ENCODE results near the gene SUMO3.

- no peak for TF ChIP-seq TCF7L2 (IDR thresholded peaks at IDR 0.05; ENCODE audit: low read depth, low read length)
- no peak for TF ChIP-seq CTCF (IDR thresholded peaks at IDR 0.05)
- no peak for TF ChIP-seq POLR2AphosphoS5 (IDR thresholded peaks at IDR 0.05; ENCODE audit: low read depth, low read length)
- TF ChIP-seq, protein P1, sequence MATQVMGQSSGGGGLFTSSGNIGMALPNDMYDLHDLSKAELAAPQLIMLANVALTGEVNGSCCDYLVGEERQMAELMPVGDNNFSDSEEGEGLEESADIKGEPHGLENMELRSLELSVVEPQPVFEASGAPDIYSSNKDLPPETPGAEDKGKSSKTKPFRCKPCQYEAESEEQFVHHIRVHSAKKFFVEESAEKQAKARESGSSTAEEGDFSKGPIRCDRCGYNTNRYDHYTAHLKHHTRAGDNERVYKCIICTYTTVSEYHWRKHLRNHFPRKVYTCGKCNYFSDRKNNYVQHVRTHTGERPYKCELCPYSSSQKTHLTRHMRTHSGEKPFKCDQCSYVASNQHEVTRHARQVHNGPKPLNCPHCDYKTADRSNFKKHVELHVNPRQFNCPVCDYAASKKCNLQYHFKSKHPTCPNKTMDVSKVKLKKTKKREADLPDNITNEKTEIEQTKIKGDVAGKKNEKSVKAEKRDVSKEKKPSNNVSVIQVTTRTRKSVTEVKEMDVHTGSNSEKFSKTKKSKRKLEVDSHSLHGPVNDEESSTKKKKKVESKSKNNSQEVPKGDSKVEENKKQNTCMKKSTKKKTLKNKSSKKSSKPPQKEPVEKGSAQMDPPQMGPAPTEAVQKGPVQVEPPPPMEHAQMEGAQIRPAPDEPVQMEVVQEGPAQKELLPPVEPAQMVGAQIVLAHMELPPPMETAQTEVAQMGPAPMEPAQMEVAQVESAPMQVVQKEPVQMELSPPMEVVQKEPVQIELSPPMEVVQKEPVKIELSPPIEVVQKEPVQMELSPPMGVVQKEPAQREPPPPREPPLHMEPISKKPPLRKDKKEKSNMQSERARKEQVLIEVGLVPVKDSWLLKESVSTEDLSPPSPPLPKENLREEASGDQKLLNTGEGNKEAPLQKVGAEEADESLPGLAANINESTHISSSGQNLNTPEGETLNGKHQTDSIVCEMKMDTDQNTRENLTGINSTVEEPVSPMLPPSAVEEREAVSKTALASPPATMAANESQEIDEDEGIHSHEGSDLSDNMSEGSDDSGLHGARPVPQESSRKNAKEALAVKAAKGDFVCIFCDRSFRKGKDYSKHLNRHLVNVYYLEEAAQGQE (IDR thresholded peaks at IDR 0.05; ENCODE audit: insufficient read depth in 1 of 2, low read depth in 2 of 2, low read length in 1 of 2), result no peak
Observed at GRCh38 chr21:44765231-44766013, 52.4 kb downstream of the SUMO3 start.

Measured in Panc1 (cell line).